ENCODE data around the gene DHRS2. TPM values are rescaled to one million over a fixed set of nuclear protein-coding genes. Genes with fewer than 3 reads are reported as not detected.
"Not testable (repeated sequence)": the region's sequence is repeated elsewhere in the genome, so short reads cannot be mapped to it uniquely, and the experiment has no call there.

The DHRS2 gene
- total and polyA plus RNA-seq, 2 donors (not counting 1 experiment from before 2014, with no cell fraction given) = not detected

- DNase-seq = no peak
- Histone ChIP-seq H2AFZ (ENCODE audit: insufficient read depth, low read depth, low read length, poor library complexity, severe bottlenecking) (no peak overlapping the region), H3K27ac (ENCODE audit: low read length in 2 of 2) (no peak overlapping the region), H4K20me1 (ENCODE audit: control insufficient read depth, insufficient read depth, low read length, poor library complexity, severe bottlenecking) (no peaks in the 10 kb centered on the region), H3K4me2 (replicated peaks; ENCODE audit: low read depth, low read length, poor library complexity, severe bottlenecking) (no peak overlapping the region), H3K4me1 (ENCODE audit: control insufficient read depth in 2 of 2, insufficient read depth in 2 of 2, low read length in 2 of 2) (no peaks in the 10 kb centered on the region), H3K79me2 (ENCODE audit: control insufficient read depth, insufficient read depth, low read length) (no peaks in the 10 kb centered on the region), H3K9ac (ENCODE audit: low read length) (no peak overlapping the region), H3K4me3 (ENCODE audit: control extremely low read depth in 1 of 5, extremely low read depth in 1 of 5, insufficient read depth in 1 of 5, low read depth in 2 of 5, low read length in 4 of 5) (no peak overlapping the region), H3K36me3 (replicated peaks in 1 of 2; ENCODE audit: control extremely low read depth in 1 of 2, control insufficient read depth in 1 of 2, extremely low read depth in 1 of 2, insufficient read depth in 2 of 2, low read length in 1 of 2) (no peaks in the 10 kb centered on the region), H3K9me3 (ENCODE audit: control extremely low read depth in 1 of 3, control insufficient read depth in 2 of 3, insufficient read depth in 1 of 3, low read length in 2 of 3) (no peaks in the 10 kb centered on the region), H3K27me3 (replicated peaks in 1 of 4; ENCODE audit: control extremely low read depth in 1 of 4, control insufficient read depth in 3 of 4, insufficient read depth in 4 of 4, low read length in 3 of 4) (no peaks in the 10 kb centered on the region)
- POLR2A ChIA-PET = no interaction called here
- TF ChIP-seq CTCF (IDR thresholded peaks at IDR 0.05) (no peak), EZH2 (IDR thresholded peaks at IDR 0.05; ENCODE audit: borderline replicate concordance, insufficient read depth, low read depth, low read length, poor library complexity, severe bottlenecking) (no peak)
- no peak overlapping the region for H3K27ac Mint-ChIP-seq
- ATAC-seq (ENCODE audit: low read depth) = no peak
- no peaks in the 10 kb centered on the region for H3K4me1 Mint-ChIP-seq
- intact Hi-C loops (cut with micrococcal nuclease) = no loop called here
- H3K27me3 Mint-ChIP-seq = peaks cover 32% of the 10 kb centered on the region
- WGBS (ENCODE audit: insufficient coverage) = 100% methylated on average over 1 of the region's 4 CpGs
- no peak overlapping the region for H3K4me3 Mint-ChIP-seq
- no peaks in the 10 kb centered on the region for H3K9me3 Mint-ChIP-seq (ENCODE audit: insufficient read depth)
- CTCF ChIA-PET = no interaction called here
Observed at GRCh38 chr14:23675906-23676305, 39.7 kb downstream of the DHRS2 start.

GRCh38 chr14:23681337-23681736, 45.2 kb downstream of the DHRS2 start:
- no CpG with 5 or more reads among the region's 1 CpG for WGBS (ENCODE audit: insufficient coverage)
- Mint-ChIP-seq H3K4me1 (no peaks in the 10 kb centered on the region), H3K9me3 (ENCODE audit: insufficient read depth) (no peaks in the 10 kb centered on the region), H3K4me3 (no peak overlapping the region), H3K27ac (no peak overlapping the region), H3K27me3 (peaks cover 13% of the 10 kb centered on the region)
- ChIA-PET CTCF (interaction anchor here (2.2 kb wide), 1 partner anchor 49 kb away, joined by 5 read pairs; no protein-coding TSS in a partner anchor), POLR2A (no interaction called here)
- H3K9ac ChIP-seq (ENCODE audit: low read length) = no peak overlapping the region
- DNase-seq (no peak), ATAC-seq (ENCODE audit: low read depth) (no peak)
- intact Hi-C loops (cut with micrococcal nuclease) = no loop called here
- no peak overlapping the region for H2AFZ ChIP-seq (ENCODE audit: insufficient read depth, low read depth, low read length, poor library complexity, severe bottlenecking)
- no peaks in the 10 kb centered on the region for H4K20me1 ChIP-seq (ENCODE audit: control insufficient read depth, insufficient read depth, low read length, poor library complexity, severe bottlenecking)
- TF ChIP-seq EZH2 (IDR thresholded peaks at IDR 0.05; ENCODE audit: borderline replicate concordance, insufficient read depth, low read depth, low read length, poor library complexity, severe bottlenecking) = no peak
- no peak for TF ChIP-seq CTCF (IDR thresholded peaks at IDR 0.05)
- H3K27me3 ChIP-seq (replicated peaks in 1 of 4; ENCODE audit: control extremely low read depth in 1 of 4, control insufficient read depth in 3 of 4, insufficient read depth in 4 of 4, low read length in 3 of 4) = no peaks in the 10 kb centered on the region
- no peaks in the 10 kb centered on the region for H3K36me3 ChIP-seq (replicated peaks in 1 of 2; ENCODE audit: control extremely low read depth in 1 of 2, control insufficient read depth in 1 of 2, extremely low read depth in 1 of 2, insufficient read depth in 2 of 2, low read length in 1 of 2)
- no peaks in the 10 kb centered on the region for H3K9me3 ChIP-seq (ENCODE audit: control extremely low read depth in 1 of 3, control insufficient read depth in 2 of 3, insufficient read depth in 1 of 3, low read length in 2 of 3)
- H3K27ac ChIP-seq (ENCODE audit: low read length in 2 of 2) = no peak overlapping the region
- no peak overlapping the region for H3K4me3 ChIP-seq (ENCODE audit: control extremely low read depth in 1 of 5, extremely low read depth in 1 of 5, insufficient read depth in 1 of 5, low read depth in 2 of 5, low read length in 4 of 5)
- no peak overlapping the region for H3K4me2 ChIP-seq (replicated peaks; ENCODE audit: low read depth, low read length, poor library complexity, severe bottlenecking)
- H3K79me2 ChIP-seq (ENCODE audit: control insufficient read depth, insufficient read depth, low read length) = no peaks in the 10 kb centered on the region
- no peaks in the 10 kb centered on the region for H3K4me1 ChIP-seq (ENCODE audit: control insufficient read depth in 2 of 2, insufficient read depth in 2 of 2, low read length in 2 of 2)

GRCh38 chr14:23689709-23690514, 53.7 kb downstream of the DHRS2 start:
- peaks cover 0 to 14% (median 6%) of the 10 kb centered on the region in 4 experiments for H3K27me3 ChIP-seq (replicated peaks in 1 of 4; ENCODE audit: control extremely low read depth in 1 of 4, control insufficient read depth in 3 of 4, insufficient read depth in 4 of 4, low read length in 3 of 4)
- intact Hi-C loops (cut with micrococcal nuclease); H3K27ac Mint-ChIP-seq; H4K20me1 ChIP-seq (ENCODE audit: control insufficient read depth, insufficient read depth, low read length, poor library complexity, severe bottlenecking); H3K4me3 Mint-ChIP-seq; H3K36me3 ChIP-seq (replicated peaks in 1 of 2; ENCODE audit: control extremely low read depth in 1 of 2, control insufficient read depth in 1 of 2, extremely low read depth in 1 of 2, insufficient read depth in 2 of 2, low read length in 1 of 2); ATAC-seq (ENCODE audit: low read depth); H3K27ac ChIP-seq (ENCODE audit: low read length in 2 of 2); H3K9me3 ChIP-seq (ENCODE audit: control extremely low read depth in 1 of 3, control insufficient read depth in 2 of 3, insufficient read depth in 1 of 3, low read length in 2 of 3); CTCF ChIA-PET; H3K4me1 ChIP-seq (ENCODE audit: control insufficient read depth in 2 of 2, insufficient read depth in 2 of 2, low read length in 2 of 2); H3K4me2 ChIP-seq (replicated peaks; ENCODE audit: low read depth, low read length, poor library complexity, severe bottlenecking); H3K9me3 Mint-ChIP-seq (ENCODE audit: insufficient read depth); H3K79me2 ChIP-seq (ENCODE audit: control insufficient read depth, insufficient read depth, low read length); H3K9ac ChIP-seq (ENCODE audit: low read length); POLR2A ChIA-PET; H3K4me3 ChIP-seq (ENCODE audit: control extremely low read depth in 1 of 5, extremely low read depth in 1 of 5, insufficient read depth in 1 of 5, low read depth in 2 of 5, low read length in 4 of 5); H3K4me1 Mint-ChIP-seq; H2AFZ ChIP-seq (ENCODE audit: insufficient read depth, low read depth, low read length, poor library complexity, severe bottlenecking); DNase-seq: not testable (repeated sequence)
- WGBS (ENCODE audit: insufficient coverage) = 100% methylated on average over 3 of the region's 3 CpGs
- peaks cover 17% of the 10 kb centered on the region for H3K27me3 Mint-ChIP-seq
